ENCODE data around the gene RCAN2. TPM values are rescaled to one million over a fixed set of nuclear protein-coding genes. Genes with fewer than 3 reads are reported as not detected.

The RCAN2 gene
- total and polyA plus RNA-seq, 2 donors (not counting 3 experiments of a cell fraction or from before 2014, with no cell fraction given): 0.07 to 0.33 TPM

GRCh38 chr6:46327779-46328178 is 163.5 kb downstream of the RCAN2 start:
- H3K27me3 ChIP-seq (ENCODE audit: control insufficient read depth in 2 of 2, insufficient read depth in 2 of 2, low read length in 2 of 2): peaks cover 2 to 4% of the 10 kb centered on the region in 2 experiments
- TF ChIP-seq FOS (IDR thresholded peaks at IDR 0.05; ENCODE audit: borderline replicate concordance, insufficient read depth, low read length) (no peak), MYC (IDR thresholded peaks at IDR 0.05; ENCODE audit: low read depth, low read length) (no peak), CTCF (IDR thresholded peaks at IDR 0.05; ENCODE audit: extremely low read depth in 1 of 2, insufficient read depth in 1 of 2, low read depth in 1 of 2, low read length in 2 of 2) (no peak), POLR2A (IDR thresholded peaks at IDR 0.05; ENCODE audit: low read depth, low read length) (no peak), JUN (IDR thresholded peaks at IDR 0.05; ENCODE audit: borderline replicate concordance, insufficient read depth, insufficient read length, low read depth) (no peak), GATA2 (IDR thresholded peaks at IDR 0.05; ENCODE audit: insufficient read depth, insufficient read length, low read depth, low read length) (no peak), EZH2 (IDR thresholded peaks at IDR 0.05; ENCODE audit: borderline replicate concordance, low read depth, low read length, severe bottlenecking) (no peak)
- no peaks in the 10 kb centered on the region for H3K79me2 ChIP-seq (ENCODE audit: control insufficient read depth, insufficient read depth, low read length)
- no peaks in the 10 kb centered on the region for H3K4me1 ChIP-seq (ENCODE audit: control insufficient read depth, extremely low read depth, insufficient read depth, low read length)
- H3K9me3 ChIP-seq (replicated peaks; ENCODE audit: control insufficient read depth, insufficient read depth, low read length): no peaks in the 10 kb centered on the region
- no peak overlapping the region for H3K9ac ChIP-seq (replicated peaks; ENCODE audit: extremely low read depth, insufficient read depth, low read length)
- BruUV-seq (replicated peaks): no TSS peak
- FAIRE-seq: no peak
- no peaks in the 10 kb centered on the region for H3K9me1 ChIP-seq (replicated peaks; ENCODE audit: control insufficient read depth, extremely low read depth, insufficient read depth, low read length)
- dilution Hi-C loops (cut with MboI; ENCODE audit: extremely low pct_ligation_motif_present, low sequenced_read_pairs) (no loop called here), intact Hi-C loops (cut with micrococcal nuclease) (no loop called here)
- CTCF ChIA-PET: no interaction called here
- H3K36me3 ChIP-seq (ENCODE audit: control insufficient read depth in 2 of 2, extremely low read depth in 1 of 2, insufficient read depth in 2 of 2, low read length in 2 of 2): no peaks in the 10 kb centered on the region
- no peak overlapping the region for H3K4me2 ChIP-seq (ENCODE audit: insufficient read depth, low read length)
- no peaks in the 10 kb centered on the region for H4K20me1 ChIP-seq (replicated peaks; ENCODE audit: control insufficient read depth, extremely low read depth, insufficient read depth, low read length)
- H3K4me3 ChIP-seq (replicated peaks in 1 of 3; ENCODE audit: insufficient read depth in 1 of 3, low read depth in 1 of 3, low read length in 3 of 3): no peak overlapping the region
- no peak overlapping the region for H2AFZ ChIP-seq (ENCODE audit: low read depth, low read length)
- H3K27ac ChIP-seq (ENCODE audit: insufficient read depth, low read depth, low read length): no peak overlapping the region
- POLR2A ChIA-PET: no interaction called here
- DNase-seq (ENCODE audit: low read depth, low spot score): no peak
